ENCODE data around the gene VGLL3.

GRCh38 chr3:86923071-86923491 is 67.9 kb downstream of the VGLL3 start:
- TF ChIP-seq CTCF (IDR thresholded peaks at IDR 0.05 in 2 of 3, conservative IDR thresholded peaks at IDR 0.05 in 1 of 3; ENCODE audit: borderline replicate concordance in 1 of 3, insufficient read depth in 1 of 3, low read depth in 2 of 3, low read length in 2 of 3) (no peak), ZNF274 (IDR thresholded peaks at IDR 0.05; ENCODE audit: low read depth, low read length) (no peak), EZH2 (IDR thresholded peaks at IDR 0.05) (no peak), POLR2AphosphoS5 (IDR thresholded peaks at IDR 0.05; ENCODE audit: low read depth, low read length) (no peak), JUND (IDR thresholded peaks at IDR 0.05) (no peak), CBX3 (IDR thresholded peaks at IDR 0.05; ENCODE audit: low read depth) (no peak), MAX (IDR thresholded peaks at IDR 0.05) (no peak)
